Astrocyte (in vitro differentiated cells and primary cell): ENCODE data around the gene CTIF. TPM values are rescaled to one million over a fixed set of nuclear protein-coding genes. Genes with fewer than 3 reads are reported as not detected.
"Not testable (repeated sequence)": the region's sequence is repeated elsewhere in the genome, so short reads cannot be mapped to it uniquely, and the experiment has no call there.

Experiments used
- DNase-seq: peaks from one replicate; pipeline ENCODE4 v3.0.0-alpha.2; 2010; ENCODE audit warnings: low read depth
- FAIRE-seq: peaks from 2 replicates; lab custom pipeline; 2011; peaks lifted over from hg19 to GRCh38; lab: Jason Lieb, UNC
- H2AFZ ChIP-seq: 2 replicates; pipeline ENCODE4 v1.6.0; 2012; ENCODE audit warnings: low read depth, low read length, inconsistent platforms
- H3K27ac ChIP-seq: 2 replicates; pipeline ENCODE4 v1.5.1; 2011; ENCODE audit warnings: low read depth, low read length, inconsistent platforms
- H3K27me3 ChIP-seq: 2 replicates; pipeline ENCODE4 v1.6.0; 2011; ENCODE audit warnings: low read length, inconsistent platforms; ENCODE audit not compliant: insufficient read depth
- H3K36me3 ChIP-seq: 2 replicates; pipeline ENCODE4 v1.5.1; 2011; ENCODE audit warnings: low read length, inconsistent platforms; ENCODE audit not compliant: insufficient read depth
- H3K4me1 ChIP-seq: 2 replicates; pipeline ENCODE4 v1.5.1; 2011; ENCODE audit warnings: low read length, inconsistent platforms; ENCODE audit not compliant: insufficient read depth
- H3K4me2 ChIP-seq: 2 replicates; pipeline ENCODE4 v1.6.0; 2012; ENCODE audit warnings: low read length, inconsistent platforms
- H3K4me3 ChIP-seq: 2 replicates; pipeline ENCODE4 v1.5.1; 2011; ENCODE audit warnings: low read depth, mild to moderate bottlenecking, low read length, inconsistent platforms; ENCODE audit not compliant: insufficient read depth
- H3K79me2 ChIP-seq: 2 replicates; pipeline ENCODE4 v1.6.0; 2012; ENCODE audit warnings: mild to moderate bottlenecking, low read length, inconsistent platforms; ENCODE audit not compliant: insufficient read depth
- H3K9ac ChIP-seq: 2 replicates; pipeline ENCODE4 v1.6.0; 2012; ENCODE audit warnings: mild to moderate bottlenecking, low read length, inconsistent platforms
- H3K9me3 ChIP-seq: 2 replicates; pipeline ENCODE4 v1.5.1; 2012; ENCODE audit warnings: low read depth, mild to moderate bottlenecking, low read length, inconsistent platforms; ENCODE audit not compliant: insufficient read depth
- H4K20me1 ChIP-seq: 2 replicates; pipeline ENCODE4 v1.6.0; 2012; ENCODE audit warnings: low read length, inconsistent platforms; ENCODE audit not compliant: insufficient read depth
- H3K27ac Mint-ChIP-seq: one replicate; pipeline ENCODE4 v1.8.0; 2021; ENCODE audit warnings: mild to moderate bottlenecking, mixed read lengths; ENCODE audit not compliant: unreplicated experiment
- H3K27me3 Mint-ChIP-seq: one replicate; pipeline ENCODE4 v1.8.0; 2021; ENCODE audit warnings: low read depth, mixed read lengths; ENCODE audit not compliant: unreplicated experiment
- H3K36me3 Mint-ChIP-seq: one replicate; pipeline ENCODE4 v1.8.0; 2021; ENCODE audit warnings: low read depth, mixed read lengths; ENCODE audit not compliant: unreplicated experiment
- H3K4me1 Mint-ChIP-seq: one replicate; pipeline ENCODE4 v1.8.0; 2021; ENCODE audit warnings: low read depth, mixed read lengths; ENCODE audit not compliant: unreplicated experiment
- H3K4me3 Mint-ChIP-seq: one replicate; pipeline ENCODE4 v1.8.0; 2021; ENCODE audit warnings: mild to moderate bottlenecking, moderate library complexity, mixed read lengths; ENCODE audit not compliant: unreplicated experiment
- H3K9me3 Mint-ChIP-seq: one replicate; pipeline ENCODE4 v1.8.0; 2021; ENCODE audit warnings: mild to moderate bottlenecking, mixed read lengths; ENCODE audit not compliant: unreplicated experiment
- EZH2 ChIP-seq: IDR thresholded peaks from 2 replicates; pipeline ENCODE4 v1.6.1; 2012; ENCODE audit warnings: mild to moderate bottlenecking, low read length, inconsistent platforms; ENCODE audit not compliant: insufficient read depth
- total RNA-seq: library from RNA; stranded (reverse); gene quantifications from 2 replicates; pipeline ENCODE4 v1.2.1, GENCODE V29; 2021
- TF ChIP-seq, protein P1 (sequence below): IDR thresholded peaks from 2 replicates; pipeline ENCODE4 v1.5.1; 2011; ENCODE audit warnings: low read depth, mild to moderate bottlenecking, inconsistent platforms, low read length, moderate library complexity; ENCODE audit not compliant: insufficient read depth

The CTIF gene
- total RNA-seq, 1 donor from 2014 or later, result 101 TPM

DNA sequence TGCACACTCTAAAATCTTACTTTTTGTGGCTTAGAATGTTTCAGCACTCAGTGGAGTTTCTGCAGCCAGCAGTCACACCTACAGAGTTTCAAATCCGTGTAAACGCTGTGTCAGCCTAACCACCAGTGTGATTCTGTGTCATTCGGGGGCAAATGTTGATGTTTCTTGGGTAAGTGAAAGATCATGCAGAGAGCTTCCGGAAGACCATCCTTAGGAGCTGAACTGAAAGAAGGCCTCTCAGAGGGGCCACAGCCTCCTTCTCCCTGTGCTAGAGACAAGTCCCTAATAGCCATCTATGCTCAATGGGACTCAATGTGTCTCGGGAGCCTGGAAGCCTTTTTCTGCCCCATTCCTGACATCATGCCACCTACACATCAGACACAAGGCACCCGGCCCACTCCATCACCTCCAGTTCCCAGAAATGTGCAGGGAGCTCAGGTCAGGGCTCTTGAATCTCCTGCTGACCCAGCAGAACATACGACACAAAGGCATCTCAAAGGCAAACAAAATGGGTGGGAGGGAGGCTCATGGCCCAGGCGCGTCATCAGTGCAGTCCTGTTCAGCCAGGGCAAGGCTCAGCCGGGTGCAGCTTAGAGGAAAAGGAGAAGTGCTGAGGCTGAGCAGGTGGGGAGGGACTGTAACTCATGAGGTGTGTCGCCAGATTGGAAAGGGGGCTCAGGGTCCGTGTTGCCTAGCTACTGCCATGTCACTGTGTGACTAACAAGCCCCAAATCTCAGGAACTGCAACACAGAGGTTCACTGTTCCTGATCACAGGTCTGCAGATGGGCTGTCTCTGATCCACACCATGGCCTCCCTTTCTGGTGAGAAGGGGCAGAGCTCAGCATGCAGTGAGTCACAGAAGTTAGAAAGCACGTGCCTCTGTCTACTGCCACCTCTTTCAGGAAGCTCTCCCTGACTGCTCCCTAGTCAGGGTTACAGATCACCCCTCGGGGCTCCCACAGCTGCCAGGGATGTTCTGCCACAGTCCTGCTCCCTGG is 329.9 kb downstream of the CTIF start:
- H3K4me3 Mint-ChIP-seq, result no peak overlapping the region
- H3K36me3 Mint-ChIP-seq, result peaks cover 3% of the 10 kb centered on the region
- FAIRE-seq (no peak), DNase-seq (no peak)
- H3K4me1 Mint-ChIP-seq, result peaks cover 38% of the 10 kb centered on the region
- no peaks in the 10 kb centered on the region for H3K9me3 Mint-ChIP-seq
- Histone ChIP-seq H3K36me3 (peaks cover 5% of the 10 kb centered on the region), H3K9ac (no peak overlapping the region), H3K27me3 (no peaks in the 10 kb centered on the region), H3K4me2 (peak overlapping the region; percentile 16), H3K79me2 (no peaks in the 10 kb centered on the region), H3K9me3 (peaks cover 3% of the 10 kb centered on the region), H3K27ac (no peak overlapping the region), H4K20me1 (no peaks in the 10 kb centered on the region), H3K4me3 (no peak overlapping the region), H2AFZ (no peak overlapping the region), H3K4me1 (peaks cover 30% of the 10 kb centered on the region)
- H3K27me3 Mint-ChIP-seq, result no peaks in the 10 kb centered on the region
- no peak for TF ChIP-seq EZH2
- TF ChIP-seq, protein P1, sequence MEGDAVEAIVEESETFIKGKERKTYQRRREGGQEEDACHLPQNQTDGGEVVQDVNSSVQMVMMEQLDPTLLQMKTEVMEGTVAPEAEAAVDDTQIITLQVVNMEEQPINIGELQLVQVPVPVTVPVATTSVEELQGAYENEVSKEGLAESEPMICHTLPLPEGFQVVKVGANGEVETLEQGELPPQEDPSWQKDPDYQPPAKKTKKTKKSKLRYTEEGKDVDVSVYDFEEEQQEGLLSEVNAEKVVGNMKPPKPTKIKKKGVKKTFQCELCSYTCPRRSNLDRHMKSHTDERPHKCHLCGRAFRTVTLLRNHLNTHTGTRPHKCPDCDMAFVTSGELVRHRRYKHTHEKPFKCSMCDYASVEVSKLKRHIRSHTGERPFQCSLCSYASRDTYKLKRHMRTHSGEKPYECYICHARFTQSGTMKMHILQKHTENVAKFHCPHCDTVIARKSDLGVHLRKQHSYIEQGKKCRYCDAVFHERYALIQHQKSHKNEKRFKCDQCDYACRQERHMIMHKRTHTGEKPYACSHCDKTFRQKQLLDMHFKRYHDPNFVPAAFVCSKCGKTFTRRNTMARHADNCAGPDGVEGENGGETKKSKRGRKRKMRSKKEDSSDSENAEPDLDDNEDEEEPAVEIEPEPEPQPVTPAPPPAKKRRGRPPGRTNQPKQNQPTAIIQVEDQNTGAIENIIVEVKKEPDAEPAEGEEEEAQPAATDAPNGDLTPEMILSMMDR, result no peak
- H3K27ac Mint-ChIP-seq, result peak overlapping the region; percentile 64

DNA sequence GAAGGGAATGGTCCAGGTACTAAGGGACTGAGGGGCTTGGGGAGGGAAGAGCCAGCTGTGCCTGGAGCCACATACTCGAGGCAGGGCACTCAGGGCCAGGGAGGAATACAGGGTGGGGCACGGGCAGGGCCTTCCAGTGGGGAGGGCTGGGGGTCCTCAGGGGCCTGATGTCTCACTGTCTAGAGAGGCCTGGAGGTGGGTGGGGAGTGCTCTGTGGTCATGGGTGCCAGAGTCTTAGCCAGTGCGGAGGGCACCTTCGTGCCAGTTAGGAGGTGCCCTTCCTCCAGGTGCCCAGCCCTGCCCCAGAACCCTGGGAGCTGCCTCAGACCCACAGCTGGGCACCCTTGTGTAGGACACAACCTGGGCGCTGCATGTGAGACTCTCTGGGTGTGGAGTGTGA is 330.8 kb downstream of the CTIF start:
- Histone ChIP-seq H3K27ac (no peak overlapping the region), H3K4me2 (no peak overlapping the region), H3K27me3 (no peaks in the 10 kb centered on the region), H4K20me1 (no peaks in the 10 kb centered on the region), H3K4me1 (peaks cover 33% of the 10 kb centered on the region), H3K9me3 (peaks cover 3% of the 10 kb centered on the region), H3K36me3 (peaks cover 5% of the 10 kb centered on the region), H3K4me3 (no peak overlapping the region), H2AFZ (no peak overlapping the region), H3K9ac (no peak overlapping the region), H3K79me2 (no peaks in the 10 kb centered on the region)
- H3K36me3 Mint-ChIP-seq, result peaks cover 2% of the 10 kb centered on the region
- FAIRE-seq (no peak), DNase-seq (no peak)
- H3K27ac Mint-ChIP-seq, result peak overlapping the region; percentile 7
- H3K27me3 Mint-ChIP-seq, result no peaks in the 10 kb centered on the region
- peaks cover 40% of the 10 kb centered on the region for H3K4me1 Mint-ChIP-seq
- no peak overlapping the region for H3K4me3 Mint-ChIP-seq
- no peaks in the 10 kb centered on the region for H3K9me3 Mint-ChIP-seq
- TF ChIP-seq, protein P1, result no peak
- no peak for TF ChIP-seq EZH2

DNA sequence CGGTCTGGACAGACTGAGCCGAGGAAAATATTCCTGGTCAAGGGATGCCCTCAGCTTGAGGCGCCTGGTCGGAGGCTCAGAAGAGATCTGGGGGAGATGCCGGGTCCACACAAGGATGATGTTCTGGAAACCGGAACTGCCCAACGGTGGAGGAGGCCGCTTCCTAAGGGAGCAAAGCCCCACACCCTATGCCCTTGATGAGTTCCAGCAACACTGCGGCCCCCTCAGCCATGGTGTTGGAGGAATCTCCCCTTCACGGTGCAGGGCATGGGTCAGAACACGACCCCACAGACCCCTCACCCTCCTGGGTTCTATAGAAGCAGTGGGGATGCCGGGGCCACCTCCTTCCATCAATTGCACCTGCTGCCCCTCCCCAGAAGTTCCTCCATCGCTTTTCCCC is 332.1 kb downstream of the CTIF start:
- H4K20me1 ChIP-seq, H3K4me3 Mint-ChIP-seq, H3K27ac ChIP-seq, H3K9me3 ChIP-seq, H2AFZ ChIP-seq, H3K36me3 ChIP-seq, H3K79me2 ChIP-seq, H3K27me3 ChIP-seq, H3K9me3 Mint-ChIP-seq, H3K36me3 Mint-ChIP-seq, DNase-seq, H3K4me3 ChIP-seq, H3K27me3 Mint-ChIP-seq, H3K4me2 ChIP-seq, H3K9ac ChIP-seq, FAIRE-seq: not testable (repeated sequence)
- Mint-ChIP-seq H3K4me1 (peaks cover 40% of the 10 kb centered on the region), H3K27ac (peak overlapping the region; percentile 47)
- H3K4me1 ChIP-seq, result peaks cover 33% of the 10 kb centered on the region
